T follicular helper cell (primary cell): ENCODE data around the gene ZNF195.
"Not testable (repeated sequence)": the region's sequence is repeated elsewhere in the genome, so short reads cannot be mapped to it uniquely, and the experiment has no call there.

ENCODE experiments used
- DNase-seq: peaks from one replicate; pipeline ENCODE4 v3.0.0-alpha.2; 2020; ENCODE audit warnings: low read depth

The ZNF195 gene

DNA sequence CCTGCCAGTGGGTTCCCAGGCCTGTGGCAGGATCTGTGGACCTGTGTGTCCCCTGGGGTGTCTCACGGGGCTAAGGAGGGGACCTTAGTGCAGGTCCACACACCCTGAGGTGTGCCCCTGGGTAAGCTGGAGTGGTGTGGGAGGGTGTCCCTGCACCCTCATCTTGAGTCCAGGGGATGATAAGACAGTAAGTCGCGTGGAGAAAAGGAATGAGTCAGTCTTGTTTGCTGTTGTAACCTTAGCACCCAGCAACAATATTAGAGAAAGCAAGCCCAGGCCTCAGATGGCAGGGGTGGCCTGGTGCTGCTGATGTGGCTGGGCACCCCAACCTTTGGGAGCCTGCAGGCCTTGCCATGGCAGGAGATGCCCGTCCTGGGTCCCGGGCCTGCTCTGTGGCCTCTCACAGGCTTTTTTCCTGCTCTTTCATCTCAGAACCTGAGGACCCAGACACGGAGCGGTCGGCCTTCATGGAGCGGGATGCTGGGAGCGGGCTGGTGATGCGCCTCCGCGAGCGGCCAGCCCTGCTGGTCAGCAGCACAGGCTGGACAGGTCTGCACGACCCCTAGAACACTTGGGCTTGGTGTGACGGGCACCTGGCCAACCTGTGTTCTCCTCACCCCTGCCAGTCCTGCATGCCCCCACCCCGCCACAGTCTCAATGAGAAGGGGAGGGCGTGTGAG, 23.4 kb upstream of the ZNF195 start:
- DNase-seq = not testable (repeated sequence)

DNA sequence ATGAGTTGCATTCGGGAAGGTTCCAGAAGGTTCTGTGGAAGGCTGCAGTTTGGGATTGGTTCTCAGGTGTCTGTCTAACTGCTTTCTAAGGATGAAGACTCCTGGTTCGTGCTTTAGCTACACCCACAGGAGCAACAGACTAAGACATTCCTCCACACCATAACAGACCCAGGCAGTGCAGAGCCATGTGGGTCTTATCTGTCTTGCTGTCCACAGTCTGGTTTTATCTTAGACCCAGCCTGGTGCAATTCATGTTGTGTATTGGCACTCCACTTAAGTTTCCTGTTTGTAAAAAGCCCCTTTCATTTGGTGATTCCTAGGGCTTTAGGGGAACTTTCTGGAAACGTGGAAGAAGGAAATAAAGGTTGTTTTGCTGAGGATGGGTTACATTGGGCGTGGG, 22.1 kb upstream of the ZNF195 start:
- DNase-seq = not testable (repeated sequence)

DNA sequence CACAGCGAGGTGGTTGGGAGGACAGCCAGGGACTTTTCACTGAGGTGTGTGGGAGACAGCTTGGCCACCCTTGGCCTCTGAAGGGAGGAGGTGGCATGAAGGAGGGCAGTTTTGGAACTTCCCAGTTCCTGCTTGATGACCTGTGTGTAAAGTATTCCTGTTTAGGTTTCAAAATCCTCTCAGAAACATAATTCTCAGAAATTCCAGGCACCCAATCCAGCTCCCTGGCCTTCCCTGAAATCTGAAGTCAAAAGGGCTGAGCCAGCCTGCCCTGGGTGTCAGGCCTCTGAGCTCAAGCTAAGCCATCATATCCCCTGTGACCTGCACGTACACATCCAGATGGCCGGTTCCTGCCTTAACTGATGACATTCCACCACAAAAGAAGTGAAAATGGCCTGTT, 19.6 kb upstream of the ZNF195 start:
- DNase-seq = not testable (repeated sequence)

DNA sequence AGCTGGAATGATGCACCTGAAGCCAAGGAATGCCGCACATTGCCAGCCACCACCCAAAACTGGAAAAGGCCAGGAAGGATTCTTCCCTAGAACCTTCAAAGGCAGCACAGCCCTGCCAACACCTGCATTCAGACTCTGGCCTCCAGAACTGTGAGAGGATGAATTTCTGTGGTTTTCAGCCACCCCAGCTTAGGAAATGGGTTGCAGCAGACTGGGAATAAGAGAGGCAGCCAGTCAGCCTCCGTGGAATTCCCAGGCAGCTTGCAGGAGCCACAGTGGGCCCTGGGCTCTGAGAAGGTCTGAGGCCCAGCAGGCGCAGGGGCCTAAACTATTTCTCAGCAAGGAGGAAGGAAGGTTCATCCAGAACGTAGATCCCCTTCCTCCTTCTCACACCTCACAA, 19.2 kb upstream of the ZNF195 start:
- not testable (repeated sequence) for DNase-seq

DNA sequence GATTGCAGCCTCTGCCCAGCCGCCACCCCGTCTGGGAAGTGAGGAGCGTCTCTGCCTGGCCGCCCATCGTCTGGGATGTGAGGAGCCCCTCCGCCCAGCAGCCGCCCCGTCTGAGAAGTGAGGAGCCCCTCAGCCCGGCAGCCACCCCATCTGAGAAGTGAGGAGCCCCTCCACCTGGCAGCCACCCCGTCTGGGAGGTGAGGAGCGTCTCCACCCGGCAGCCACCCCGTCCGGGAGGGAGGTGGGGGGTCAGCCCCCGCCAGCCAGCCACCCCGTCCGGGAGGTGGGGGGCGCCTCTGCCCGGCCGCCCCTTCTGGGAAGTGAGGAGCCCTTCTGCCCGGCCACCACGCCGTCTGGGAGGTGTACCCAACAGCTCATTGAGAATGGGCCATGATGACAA, 18.3 kb upstream of the ZNF195 start:
- DNase-seq = not testable (repeated sequence)

DNA sequence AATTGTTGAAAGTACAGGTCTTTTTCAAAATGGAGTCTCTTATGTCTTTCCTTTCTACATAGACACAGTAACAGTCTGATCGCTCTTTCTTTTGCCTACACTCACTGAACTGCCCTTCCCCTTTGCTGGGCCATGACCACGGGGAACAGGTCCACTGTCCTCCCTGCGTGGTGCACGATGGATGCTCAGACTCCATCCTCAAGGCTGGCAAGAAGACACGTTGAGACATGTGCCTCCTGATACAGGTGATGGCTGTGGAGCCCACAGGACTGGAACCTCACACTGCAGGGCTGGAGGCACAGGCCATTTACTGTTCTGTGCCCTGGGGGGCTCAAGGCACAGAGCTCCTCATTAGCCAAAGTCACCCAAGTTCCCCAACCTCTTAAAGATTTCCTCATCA, 16.5 kb upstream of the ZNF195 start:
- not testable (repeated sequence) for DNase-seq

DNA sequence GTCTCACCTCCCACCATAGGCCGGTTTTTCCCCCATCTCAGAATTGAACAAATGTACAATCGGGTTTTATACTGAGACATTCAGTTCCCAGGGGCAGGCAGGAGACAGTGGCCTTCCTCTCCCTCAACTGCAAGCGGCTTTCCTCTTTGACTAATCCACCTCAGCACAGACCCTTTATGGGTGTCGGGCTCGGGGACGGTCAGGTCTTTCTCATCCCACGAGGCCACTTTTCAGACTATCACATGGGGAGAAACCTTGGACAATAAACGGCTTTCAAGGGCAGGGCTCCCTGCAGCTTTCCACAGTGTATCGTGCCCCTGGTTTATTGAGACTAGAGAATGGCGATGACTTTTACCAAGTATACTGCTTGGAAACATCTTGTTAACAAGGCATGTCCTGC, 16.0 kb upstream of the ZNF195 start:
- not testable (repeated sequence) for DNase-seq

DNA sequence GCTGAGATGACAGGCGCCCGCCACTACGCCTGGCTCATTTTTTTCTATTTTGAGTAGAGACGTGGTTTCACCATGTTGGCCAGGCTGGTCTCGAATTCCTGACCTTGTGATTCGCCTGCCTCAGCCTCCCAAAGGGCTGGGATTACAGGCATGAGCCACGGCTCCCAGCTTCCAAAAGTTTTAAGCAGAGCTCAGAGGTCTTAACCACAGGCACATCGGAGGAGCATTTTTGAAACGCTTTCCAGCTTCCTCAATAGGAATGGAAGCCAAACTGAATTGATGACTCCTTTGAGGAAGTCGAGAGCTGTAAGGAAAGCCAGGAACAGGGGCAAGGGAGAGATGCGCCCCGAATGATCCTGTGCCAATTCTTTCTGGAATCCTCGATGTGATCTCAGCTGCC, 14.5 kb upstream of the ZNF195 start:
- DNase-seq = not testable (repeated sequence)

DNA sequence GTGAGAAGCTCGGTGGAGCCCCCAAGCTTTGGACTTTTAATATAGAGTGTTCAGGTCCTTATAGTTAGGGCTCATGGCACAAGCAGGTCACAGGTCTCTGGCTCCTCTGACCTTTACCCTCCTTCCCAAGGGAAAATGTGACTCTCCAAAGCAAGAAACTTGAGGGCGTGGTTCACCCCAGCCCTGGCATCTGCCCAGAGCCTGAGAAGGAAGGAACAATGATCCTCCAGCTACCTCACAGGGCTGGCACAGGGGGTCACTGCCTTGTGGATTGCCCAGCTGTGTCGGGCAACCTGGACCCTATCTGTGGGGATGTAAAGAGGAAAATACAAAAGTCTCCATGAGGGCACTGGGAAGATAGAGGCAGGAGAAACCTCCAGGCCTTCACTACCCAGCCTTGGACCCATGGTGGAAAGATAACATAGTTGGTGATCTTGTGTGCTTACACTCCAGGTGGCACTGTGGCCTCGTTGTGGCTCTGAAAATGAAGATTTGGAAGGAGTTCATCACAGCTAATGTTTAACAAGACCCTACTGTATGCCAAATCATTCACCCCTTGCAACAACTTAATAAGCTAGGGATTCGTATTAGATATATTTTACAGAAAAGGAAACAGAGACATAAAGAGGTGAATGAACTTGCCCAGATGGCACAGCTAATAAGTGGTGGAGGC, 3.8 kb upstream of the ZNF195 start:
- DNase-seq = no peak

DNA sequence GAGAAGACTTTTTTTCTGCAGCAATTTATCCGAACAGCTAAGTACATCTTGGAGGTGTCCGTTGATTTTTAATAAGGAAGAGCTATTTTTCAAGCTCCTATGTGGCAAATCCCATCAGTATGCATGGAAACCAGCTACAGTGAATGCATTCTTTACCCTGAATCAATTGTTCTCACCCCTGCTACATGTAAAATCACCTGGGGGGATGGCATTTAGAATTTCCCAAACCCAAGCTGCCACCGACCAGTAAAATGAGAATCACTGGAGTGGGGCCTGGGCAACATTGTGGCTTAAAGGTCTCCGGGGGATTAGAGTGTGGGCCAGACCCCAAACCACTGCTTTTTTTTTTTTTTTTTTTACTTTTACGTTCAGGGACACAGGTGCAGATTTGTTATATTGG, 2.8 kb upstream of the ZNF195 start:
- DNase-seq = no peak

DNA sequence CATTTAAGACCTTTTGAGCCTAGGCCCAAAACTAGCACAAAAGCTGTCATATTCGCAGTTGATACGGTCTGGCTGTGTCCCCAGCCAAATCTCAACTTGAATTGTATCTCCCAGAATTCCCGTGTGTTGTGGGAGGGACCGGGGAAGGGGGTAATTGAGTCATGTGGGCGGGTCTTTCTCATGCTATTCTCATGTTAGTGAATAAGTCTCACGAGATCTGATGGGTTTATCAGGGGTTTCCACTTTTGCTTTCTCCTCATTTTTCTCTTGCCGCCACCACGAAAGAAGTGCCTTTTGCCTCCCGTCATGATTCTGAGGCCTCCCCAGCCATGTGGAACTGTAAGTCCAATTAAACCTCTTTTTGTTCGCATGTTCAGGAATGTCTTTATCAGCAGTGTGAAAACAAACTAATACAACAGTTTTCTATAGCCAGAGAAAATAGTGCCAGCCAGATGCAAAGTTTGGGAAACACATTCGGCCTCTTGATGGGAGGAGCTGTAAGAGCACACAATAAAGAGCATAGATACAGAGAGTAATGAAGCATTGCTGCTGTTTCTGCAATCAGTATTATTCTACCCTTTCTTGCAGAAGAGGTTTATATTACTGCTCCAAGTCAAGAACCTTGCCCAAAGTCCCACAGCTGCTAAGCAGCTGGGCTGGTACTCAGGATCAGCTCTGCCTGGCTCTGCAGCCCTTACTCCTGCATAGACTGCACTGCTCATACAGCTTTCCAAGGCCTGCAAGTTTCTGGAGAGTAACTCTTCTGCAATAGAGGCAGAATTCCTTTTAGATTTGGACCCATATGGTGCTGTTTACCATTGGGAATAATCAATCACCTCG, 2.0 kb upstream of the ZNF195 start:
- DNase-seq = no peak

DNA sequence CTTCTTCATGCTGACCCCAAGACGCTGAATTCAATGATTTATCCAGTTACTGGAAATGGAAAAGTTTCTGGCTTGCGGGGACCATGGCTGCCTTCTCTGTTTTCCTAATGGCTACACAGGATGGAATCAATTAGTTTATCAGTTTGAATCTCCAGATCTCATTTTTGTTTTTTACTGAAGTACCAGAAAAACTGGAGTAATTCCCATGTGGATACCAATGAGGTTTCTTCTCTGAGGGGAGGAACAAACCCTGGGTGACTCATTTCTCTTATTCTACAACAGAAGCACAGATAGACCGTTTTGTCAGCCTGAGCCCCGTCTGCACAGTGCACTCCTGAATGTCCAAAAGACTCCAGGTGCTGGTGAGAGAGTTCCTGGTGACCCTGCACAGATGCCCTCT, 3.4 kb downstream of the ZNF195 start:
- no peak for DNase-seq

DNA sequence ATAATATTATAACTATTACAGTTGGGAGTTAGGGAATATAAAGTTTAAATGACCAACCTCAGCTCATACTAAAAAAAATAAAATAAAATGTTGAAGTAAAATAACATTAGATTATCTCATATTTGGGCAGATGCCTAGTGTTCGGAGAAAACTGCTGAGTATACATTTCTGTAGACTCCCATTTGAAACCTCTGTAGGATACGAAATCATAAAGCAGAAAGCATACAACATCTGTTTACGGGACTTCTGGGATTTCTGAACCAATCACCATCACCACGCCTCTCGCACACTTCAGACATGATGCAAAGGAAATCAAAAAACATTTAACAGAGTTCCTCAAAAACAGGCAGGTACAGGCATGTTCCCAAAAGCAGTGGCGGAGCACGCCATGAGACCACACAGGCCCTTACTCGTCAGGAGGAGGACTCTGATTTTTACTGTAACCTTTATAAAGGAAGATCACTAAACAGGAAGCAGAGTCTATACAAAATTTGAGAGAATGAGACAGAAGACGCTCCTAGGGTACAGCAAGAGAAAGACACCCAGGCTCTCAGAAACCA, 8.6 kb downstream of the ZNF195 start:
- no peak for DNase-seq

DNA sequence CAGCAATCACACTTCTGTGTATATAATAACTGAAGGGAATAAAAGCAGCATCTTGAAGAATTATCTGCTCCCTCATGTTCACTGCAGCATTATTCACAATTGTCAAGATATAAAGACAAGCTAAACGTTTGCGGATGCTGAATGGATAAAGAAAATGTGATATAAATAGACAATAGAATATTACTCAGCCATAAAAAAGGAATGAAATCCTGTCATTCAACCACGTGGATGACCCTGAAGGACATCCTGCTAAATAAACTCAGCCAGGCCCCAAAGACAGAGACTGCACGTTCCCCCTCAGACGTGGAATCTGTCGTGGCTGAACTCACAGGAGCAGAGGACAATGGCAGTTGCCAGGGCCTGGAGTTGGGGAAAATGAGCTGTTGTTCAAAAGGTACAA, 9.6 kb downstream of the ZNF195 start:
- DNase-seq = no peak

DNA sequence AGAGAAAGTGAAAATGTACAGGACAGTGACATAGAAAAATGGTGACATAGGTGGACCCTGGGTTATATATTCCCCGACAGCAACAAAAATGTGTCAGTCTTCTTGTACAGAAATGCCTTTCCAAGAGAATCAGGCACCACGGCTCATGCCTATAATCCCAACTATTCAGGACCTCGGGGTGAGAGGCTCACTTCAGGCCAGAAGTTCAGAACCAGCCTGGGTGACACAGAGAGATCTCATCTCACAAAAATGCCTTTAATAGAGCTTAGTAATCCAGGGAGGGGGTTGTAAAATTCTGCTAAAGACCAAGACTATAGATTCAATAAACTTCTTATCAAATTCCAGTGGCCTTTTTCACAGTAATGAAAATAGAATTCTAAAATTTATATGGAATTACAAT, 10.7 kb downstream of the ZNF195 start:
- DNase-seq = no peak

DNA sequence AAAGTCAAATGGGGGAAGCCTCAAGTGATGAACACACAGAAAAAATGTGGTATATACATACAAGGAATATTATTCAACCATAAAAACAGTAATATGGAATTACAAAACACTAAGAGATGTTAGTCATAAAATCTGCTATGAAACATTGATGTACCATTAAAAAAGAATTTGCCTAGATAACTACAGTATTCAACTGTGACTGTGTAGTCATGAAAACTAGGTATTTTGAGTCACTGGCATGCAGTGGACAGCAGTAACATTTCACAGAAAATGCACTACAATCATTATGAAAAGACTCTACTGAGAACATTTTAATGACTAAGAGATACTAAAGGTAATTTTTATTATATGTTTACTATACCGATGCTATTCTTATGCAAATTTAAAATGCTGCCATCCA, 11.7 kb downstream of the ZNF195 start:
- DNase-seq = no peak

DNA sequence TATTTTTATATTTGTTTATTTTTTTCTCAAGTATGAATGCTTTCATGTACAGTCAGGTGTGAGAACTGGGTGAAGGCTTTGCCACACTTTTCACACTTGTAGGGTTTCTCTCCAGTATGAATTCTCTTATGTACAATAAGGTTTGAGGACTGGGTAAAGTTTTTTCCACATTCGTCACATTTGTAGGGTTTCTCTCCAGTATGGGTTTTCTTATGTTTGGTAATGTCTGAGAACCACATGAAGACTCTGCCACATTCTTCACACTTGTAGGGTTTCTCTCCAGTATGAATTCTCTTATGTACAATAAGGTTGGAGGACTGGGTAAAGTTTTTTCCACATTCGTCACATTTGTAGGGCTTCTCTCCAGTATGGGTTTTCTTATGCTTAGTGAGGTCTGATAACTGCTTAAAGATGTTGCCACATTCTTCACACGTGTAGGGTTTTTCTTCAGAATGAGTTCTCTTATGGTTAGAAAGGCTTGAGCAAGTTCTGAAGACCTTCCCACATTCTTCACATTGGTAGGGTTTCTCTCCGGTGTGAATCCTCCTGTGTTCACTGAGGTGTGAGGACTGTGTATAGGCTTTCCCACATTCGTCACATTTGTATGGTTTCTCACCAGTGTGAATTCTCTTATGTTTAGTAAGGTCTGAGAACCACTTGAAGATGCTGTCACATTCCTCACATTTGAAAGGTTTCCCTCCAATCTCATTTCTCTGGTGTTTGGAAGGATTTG, 19.7 kb downstream of the ZNF195 start:
- DNase-seq = no peak

DNA sequence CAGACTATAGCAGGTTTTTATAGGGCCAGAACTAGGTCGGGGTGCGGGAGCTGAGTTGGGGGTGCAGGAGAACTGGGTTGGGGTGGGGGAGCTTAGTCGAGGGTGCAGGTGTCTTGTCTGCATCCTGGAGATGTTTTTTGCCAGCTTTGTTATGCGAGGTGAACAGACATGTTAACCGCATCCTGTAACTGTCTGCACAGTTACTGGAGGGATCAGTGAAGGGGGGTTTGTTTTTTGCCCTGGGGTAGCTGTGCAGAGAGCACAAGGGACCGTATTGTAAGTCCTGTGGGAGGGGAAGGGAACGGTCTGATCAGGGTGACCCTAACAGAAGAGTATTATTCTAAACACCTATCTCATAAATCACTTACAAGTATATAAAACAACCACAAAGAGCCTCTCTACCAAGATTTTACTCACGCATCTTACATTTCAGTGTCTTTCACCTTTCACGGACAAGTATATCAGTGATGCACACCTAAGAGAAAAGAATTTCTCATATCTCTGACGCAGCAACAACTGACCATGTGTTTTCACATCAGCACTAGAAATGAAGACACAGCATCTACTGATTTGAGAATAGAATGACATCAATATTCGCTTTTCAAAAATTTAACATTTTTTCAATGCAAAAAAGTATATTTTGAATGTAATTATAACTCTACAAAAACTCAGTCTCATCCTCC, 20.8 kb downstream of the ZNF195 start:
- DNase-seq = no peak

DNA sequence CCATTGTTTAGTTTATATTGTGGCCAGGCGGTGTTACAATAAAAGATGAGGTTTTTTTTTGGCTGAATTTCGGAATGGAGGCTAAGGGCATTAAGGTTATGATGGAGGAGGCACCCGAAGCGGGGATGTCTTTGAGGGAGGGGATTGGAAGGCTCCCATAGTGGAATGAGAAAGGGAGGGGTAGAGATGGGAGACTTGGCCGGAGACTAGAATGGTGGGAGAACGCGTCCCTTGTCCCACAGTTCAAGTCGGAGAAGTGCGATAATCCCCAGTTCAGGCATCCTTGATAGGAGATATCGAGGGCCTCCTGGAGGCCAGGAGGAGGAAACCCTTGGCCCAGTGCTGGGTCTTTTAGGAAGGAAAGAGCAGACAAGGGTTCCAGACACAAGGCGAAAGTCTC, 21.6 kb downstream of the ZNF195 start:
- no peak for DNase-seq

DNA sequence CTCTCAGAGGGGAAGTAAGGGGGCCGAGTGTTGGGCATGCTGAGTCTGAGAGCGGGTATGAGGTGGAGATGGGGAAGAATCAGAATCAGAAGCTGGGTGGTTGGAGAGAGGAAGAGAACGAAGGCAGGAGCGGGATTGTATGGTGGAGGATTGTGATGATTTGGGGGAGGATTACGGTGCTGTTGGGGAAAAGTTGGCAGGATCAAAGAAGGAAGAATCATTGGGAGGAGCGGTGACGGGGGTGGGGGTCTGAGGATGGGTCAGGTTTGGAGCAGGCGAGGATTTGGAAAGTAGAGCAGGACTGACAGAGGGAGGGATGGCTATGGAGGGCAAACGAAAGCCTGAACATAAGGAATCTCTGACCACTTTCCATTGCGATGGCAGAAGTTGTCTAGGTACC, 22.1 kb downstream of the ZNF195 start:
- no peak for DNase-seq

DNA sequence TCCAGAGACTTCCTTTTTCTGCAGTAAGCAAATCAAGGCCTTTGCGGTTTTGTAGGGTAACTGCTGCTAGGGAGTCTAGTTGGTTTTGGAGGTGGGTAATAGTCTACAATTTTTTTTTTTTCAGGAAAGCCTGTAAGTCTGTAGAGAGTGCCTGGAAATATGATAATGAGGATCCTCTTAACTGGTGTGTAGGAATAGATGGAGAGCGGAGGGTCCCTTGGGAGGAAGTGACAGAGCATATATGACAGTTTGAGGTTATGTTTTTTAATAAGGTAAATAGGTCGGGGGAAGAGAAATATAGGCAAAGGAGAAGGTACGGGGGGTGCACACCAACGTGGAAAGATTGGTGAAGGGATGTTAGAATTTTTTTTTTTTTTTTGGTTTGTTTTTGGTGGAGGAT, 25.9 kb downstream of the ZNF195 start:
- no peak for DNase-seq
